Dedifferentiated amniotic fluid mesenchymal stem cell (primary cell): ENCODE results near the gene PAPPA.
A peak's percentile ranks its signal among the peaks of the same experiment; 100 is the strongest.

ENCODE experiments used
- DNase-seq: peaks from one replicate; pipeline ENCODE4 v3.0.0-alpha.2; 2016; ENCODE audit errors: extremely low spot score

Gene PAPPA

DNA sequence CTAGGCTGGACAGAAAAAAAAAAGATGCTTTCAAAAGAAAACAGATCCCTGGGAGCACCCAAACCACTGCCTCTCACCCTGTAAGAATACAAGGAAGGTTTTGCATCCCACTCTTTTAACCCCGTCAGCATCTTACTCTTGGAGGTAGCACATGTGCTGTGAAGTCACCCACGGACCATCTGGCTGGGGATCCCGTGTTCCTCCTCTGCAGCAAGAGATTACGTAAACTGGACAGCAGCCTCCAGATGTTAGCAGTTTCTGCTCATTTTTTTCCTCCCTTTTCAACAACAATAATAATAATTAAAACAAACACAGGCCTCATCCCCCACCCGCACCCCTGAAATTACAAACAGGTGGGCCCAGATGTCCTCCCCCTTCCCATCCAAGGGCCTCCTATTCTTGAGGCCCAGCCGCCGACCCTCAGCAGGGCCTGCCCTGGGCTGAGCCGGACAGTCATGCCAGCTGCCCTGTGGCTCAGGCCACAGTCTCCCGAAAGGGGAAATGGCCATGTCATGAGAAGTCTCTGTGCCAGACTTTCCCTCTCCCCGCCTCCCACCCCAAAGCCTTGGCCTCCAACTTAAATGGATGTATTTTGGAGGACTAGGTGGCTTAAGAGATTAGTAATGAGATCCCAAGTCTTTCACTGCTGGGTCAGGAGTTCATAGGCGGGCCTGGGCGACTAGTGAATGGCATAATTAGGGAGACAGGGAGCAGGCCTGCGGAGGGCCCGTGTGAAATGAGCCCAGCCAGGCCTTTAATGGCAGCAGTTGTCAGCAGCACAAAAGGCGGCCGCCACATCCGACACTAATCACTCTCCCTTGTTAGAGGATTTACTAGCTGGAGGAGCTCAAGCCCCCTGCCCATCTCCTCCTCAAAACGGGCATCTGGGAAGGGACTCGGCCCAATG is 165.1 kb downstream of the PAPPA start:
- DNase-seq, result no peak

DNA sequence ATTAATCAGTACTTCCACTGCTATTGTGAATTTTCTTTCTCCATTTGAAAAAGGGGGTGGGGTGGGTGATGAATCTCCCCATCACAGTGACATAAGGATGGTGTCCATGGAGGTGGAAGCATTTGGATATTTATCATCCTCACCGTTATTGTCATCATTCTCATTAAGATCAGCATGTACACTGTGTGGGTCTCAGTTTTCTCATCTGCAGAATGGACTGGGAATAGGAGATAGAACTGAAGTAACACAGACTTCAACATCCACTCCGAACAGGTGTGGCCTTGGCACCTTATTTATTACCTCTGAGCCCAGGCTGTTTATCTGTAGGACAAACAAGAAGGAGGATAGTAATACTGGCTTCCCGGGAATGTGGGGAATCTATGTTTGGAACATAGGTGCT is 165.9 kb downstream of the PAPPA start:
- DNase-seq, result no peak

DNA sequence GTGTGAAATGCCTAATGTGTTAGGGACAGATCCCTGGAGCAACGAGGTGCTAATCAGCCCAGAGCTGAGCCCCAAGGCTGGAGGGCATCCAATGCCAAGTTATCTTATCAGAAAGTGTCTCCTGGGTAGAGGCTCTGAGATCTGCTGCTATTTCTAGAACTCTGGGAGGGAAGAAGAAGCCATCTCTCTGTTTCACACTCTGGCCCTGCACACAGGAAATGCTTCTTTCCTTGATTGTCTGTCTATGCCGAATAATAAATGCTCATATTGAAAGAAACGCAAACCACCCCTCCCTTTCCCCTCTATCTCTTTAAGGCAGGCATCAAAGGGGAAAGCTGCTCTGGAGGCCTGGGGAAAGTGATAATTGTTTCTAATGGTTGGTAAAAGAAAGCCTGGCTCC is 166.7 kb downstream of the PAPPA start:
- no peak for DNase-seq

DNA sequence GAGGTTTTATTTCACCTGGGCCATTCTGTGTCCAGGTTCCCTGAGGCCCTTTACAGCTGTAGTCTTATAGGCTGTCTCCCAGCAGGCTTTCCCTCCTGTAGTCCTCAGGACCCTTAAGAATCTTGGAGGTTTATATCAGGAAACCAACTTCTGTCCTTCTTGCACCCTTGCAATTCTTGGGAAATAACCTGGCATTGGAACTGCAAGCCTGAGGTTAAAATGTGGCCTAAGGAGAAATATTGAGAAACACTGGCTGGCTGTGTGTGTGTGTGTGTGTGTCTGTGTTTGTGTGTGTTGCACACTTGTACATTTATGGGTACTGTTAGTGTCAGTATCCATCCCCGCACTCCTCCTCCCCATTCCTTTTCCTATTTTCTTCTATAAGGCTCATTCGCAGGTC is 168.9 kb downstream of the PAPPA start:
- DNase-seq, result no peak

DNA sequence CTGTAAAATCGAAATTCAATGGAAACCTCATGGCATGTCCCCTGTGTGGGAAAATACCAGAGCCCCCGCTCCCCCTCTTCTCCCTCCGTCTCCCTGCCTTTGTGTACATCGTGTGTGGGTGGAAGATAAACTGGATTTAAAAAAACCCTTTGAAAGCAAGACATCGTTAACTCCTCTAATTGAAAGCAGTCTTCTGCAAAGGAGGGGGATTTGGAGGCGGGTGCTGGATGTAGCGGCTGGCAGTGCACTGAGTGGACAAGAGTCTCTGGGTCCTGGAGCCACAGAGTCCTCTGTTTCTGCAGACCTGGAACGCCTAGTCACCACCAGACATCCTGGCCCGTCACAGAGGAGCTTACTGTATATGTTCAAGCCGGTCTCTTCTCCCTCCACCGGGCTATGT is 169.4 kb downstream of the PAPPA start:
- no peak for DNase-seq

DNA sequence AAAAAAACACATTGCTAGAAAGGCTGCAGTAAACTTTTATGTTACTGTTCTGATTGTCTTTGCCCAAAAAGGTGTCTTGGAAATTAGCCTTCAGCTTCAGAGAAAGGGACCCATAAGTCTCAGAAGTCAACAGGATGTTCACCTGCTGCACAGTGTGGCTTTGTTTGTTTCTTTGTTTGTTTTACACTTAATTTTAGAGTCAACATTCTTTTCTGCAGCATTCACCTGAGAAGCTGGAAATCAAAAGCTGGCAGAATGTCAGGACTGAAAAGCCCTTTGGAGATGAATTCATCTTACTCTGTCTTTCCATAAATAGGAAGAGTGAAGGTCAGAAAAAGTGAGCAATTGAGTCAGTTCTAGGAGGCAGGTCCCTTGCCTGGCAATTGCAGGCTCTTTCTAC is 170.0 kb downstream of the PAPPA start:
- no peak for DNase-seq

DNA sequence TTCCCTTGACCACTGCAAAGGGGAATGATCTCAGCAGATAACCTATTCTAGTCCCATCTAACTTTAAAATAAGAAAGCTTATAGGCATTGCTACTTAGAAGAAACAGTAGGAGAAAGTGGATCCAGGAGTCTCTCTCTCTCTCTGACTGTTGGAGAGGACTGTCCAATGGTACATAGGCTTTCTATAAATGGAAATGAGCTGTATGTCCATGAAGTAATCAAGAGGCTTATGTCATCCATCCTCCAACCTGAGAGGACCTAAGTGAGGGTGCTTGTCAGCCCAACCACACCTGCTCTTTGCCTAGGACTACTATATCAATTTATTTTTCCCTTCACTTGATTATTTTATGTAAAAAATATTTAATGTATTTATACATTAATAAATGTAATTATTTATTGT is 172.3 kb downstream of the PAPPA start:
- DNase-seq, result no peak

DNA sequence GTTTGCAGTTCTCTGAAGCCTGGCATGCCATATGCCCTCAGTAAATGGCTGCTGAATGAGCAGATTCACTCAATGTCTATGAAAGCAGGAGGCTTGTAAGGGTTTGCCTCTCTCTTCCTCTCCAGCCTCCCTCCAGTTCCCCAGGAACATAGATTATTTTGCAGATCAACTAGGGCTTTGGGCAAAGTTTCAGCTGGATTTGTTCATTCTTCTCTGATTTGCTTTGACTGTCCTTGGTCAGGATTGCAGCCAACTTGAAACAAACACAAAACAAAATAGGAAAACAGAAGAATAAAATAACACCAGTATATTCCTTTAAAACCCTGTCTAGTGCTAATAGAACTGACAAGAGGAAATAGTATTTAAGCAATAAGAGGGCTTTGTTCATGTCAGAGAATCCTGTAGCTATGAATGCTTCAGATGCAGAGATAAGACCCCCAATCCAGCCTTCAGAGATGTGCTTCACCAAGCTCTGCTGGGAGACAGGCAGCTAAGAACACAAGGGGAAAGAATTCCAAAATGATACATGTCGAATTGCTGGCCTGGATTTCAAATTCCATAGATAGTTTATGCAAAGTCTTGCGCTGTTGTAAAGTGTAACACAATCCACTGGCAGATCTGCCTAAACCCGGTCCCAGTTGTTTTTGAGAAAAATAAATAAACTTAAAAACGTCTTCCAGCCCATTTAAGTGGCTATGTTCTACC is 174.3 kb downstream of the PAPPA start:
- peak; percentile 81 for DNase-seq

DNA sequence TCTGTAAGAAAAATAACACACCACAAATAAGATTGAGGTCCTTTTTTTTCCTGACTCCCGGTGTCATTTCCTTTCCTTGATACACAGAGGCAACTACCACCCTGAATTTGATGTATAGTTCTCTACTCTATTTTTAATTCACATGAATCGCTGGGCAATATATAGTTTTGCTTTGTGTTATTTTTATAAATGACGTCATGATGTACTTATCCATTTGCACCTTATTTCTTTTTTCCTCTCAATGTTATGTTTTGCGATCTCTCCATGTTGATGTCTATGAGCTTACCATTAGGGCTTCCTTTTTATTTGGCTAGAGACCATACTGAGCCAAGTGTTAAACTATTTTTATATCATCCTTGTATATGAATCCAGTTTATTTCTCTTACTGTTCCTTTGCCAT is 175.9 kb downstream of the PAPPA start:
- DNase-seq, result no peak

DNA sequence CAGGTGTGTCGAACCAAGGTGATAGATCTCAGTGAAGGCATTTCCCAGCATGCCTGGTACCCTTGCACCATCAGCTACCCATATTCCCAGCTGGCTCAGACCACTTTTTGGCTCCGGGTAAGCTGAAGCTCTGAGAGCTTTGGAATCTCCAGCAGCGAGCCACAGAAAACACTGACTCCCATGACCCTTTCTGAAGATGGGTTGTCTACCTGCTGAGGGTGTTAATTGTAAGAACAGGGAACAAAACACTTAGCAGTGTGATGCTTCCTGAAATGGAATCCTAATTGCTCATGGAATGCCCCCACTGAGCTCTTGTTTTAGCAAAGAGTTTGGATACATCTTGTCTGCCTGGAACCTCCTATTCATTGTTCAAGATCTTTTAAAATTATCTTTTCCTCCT is 177.7 kb downstream of the PAPPA start:
- DNase-seq, result no peak

DNA sequence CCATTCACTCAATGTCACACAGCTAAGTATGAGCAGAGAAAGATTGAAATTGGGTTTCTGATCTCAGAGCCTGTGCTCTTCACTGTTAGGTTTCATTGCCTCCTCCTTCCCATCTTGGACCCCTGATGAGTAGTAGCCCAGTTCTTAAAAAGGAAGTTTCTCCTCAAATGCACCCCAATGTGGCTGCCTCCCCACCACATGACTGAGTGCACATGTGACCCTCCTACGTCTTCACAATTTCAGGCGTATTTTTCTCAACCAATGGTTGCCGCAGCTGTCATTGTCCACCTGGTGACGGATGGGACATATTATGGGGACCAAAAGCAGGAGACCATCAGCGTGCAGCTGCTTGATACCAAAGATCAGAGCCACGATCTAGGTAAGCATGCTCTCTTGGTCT is 178.5 kb downstream of the PAPPA start:
- no peak for DNase-seq

DNA sequence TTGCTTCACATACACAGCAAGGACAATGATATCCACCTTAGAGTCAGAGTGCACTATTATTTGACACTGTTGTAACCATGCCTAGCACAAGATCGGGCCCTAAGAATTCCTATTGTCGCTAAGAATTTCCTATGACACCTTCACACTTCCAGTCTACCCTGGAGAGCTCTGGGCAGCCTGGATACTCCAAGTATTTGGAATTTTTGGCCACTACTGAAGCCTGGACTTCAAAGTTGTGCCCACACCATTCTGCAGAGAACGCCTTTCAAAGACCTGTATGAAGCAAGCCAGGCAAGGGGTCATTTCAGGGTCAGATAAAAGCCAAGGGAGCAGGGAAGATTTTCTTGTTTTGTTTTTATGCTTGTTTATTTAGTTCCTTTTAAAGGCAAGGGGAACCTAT is 179.7 kb downstream of the PAPPA start:
- no peak for DNase-seq

DNA sequence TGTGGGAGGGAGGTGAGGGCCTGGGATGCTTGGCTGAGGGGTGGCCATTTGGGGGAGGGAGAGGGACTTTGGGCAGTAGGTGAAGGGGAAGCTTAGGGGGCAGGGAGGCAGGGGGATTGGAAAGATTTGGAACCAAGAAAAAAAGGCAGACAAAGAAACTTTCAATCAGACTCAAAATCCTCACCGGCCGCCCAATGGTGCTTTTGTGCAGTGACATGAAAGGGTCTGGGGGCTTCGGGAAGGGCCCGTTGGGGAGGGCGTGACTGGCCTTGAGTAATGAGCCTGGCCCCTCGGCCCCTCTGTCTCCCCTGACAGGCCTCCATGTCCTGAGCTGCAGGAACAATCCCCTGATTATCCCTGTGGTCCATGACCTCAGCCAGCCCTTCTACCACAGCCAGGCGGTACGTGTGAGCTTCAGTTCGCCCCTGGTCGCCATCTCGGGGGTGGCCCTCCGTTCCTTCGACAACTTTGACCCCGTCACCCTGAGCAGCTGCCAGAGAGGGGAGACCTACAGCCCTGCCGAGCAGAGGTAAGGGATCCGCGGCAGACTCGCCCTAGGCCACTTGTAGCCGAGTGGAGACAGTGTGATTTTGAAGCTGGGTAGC is 181.1 kb downstream of the PAPPA start:
- no peak for DNase-seq

DNA sequence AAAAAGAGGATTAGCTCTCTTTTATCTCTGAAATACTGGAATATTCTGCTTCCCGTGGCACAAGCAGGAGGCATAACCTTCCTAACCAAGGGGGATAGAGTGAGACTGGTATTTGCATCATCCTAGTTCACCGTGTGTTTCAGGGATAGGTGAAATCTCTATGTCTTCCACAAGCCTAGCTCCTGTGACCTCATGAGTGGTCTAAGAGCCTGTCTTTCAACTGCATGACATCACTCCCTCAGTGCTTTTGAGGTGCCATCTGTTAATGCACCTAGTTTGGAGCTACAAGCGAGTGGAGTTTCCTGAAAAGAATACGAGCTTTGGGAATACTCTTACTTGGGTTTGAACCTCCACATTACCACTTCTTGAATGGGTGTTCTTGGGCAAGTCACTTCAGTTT is 181.8 kb downstream of the PAPPA start:
- DNase-seq, result no peak

DNA sequence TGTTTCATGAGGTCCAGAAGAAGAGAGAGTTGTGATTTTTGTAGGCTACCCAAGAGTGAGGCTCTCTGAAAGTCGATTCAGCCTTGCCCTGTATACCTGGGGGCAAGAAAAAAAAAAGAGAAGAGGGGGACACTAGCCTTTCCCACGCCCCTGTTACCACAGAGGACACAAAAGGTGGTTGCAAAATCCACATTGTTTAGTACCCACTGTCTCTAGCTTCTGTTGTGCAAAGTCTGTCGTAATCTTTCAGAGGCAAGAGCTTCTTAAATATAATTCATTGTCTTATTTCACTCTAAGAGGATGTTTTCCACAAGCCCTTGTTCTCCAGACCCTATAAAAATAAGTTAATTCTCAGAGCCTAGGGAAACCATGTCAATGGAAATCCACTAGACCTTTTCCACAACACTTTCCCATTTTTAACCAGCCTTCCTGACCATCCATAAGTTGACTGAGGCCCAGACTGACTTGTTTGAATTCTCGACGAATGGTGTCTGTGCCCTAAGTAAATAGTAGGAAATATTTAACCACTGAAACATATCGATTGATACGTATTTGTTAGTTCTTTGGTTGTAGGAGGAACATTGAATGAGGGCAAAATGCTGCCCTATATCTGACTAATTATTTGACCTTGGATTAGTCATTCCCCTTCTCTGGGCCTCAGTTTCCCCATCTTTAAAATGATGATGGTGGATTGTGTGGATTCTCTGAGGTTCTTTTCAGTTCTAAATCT is 182.7 kb downstream of the PAPPA start:
- DNase-seq, result no peak

DNA sequence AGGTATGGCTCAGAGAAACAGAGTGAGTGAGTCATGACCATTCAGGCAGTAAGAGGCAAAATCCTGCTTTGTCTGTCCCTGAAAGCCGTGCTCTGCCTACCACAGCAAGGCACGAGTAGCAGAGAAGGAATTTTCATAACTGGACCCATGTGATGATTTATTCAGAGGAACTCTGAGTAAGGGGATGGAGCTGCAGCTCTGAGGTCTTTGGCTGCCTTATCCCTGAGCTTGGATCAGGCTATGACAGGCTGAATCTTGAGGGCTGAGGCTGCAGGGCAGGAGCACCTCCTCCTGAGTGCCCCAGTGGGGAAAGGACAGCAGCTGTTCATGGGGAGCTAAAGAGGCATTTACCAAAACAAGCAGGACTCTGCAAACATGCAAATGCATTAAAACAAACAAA is 183.4 kb downstream of the PAPPA start:
- DNase-seq, result peak; percentile 69

DNA sequence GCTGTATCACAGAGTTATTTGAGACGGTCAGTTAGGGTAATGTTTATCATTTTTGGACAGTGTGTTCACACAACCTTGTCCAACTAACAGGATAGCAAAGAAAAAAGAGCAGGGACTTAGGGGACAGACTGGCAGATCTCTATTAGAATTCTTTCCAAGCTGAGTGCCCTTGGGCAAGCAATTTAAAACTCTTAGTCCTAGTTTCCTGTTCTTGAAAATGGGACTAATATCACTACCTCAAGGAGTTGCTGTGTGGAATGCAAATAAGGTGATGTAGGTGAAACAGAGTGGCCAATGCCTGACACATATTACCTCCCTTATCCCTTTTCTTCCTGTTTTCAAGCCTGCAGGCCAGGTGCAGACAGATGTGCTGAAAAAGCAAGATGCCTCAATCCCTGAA is 186.7 kb downstream of the PAPPA start:
- DNase-seq, result no peak

DNA sequence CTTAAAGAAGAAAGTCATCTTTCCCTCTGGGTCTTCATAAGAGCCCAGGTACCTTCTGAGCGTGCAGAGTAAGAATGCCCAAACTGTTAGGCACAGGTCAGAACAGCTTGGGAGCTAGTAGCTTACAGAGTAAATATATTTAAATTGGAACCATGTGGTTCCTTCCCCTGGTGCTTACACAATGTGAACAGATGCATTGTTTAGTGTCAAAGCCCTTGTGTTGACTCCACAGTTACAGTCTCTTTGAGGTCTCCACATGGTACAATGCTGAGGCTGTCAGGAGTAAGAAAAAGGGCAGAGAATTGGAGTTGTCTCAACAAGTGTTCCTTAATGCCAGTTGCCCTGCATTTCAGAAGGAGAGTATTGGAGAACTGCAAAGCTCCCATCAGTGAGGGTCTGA is 188.5 kb downstream of the PAPPA start:
- no peak for DNase-seq

DNA sequence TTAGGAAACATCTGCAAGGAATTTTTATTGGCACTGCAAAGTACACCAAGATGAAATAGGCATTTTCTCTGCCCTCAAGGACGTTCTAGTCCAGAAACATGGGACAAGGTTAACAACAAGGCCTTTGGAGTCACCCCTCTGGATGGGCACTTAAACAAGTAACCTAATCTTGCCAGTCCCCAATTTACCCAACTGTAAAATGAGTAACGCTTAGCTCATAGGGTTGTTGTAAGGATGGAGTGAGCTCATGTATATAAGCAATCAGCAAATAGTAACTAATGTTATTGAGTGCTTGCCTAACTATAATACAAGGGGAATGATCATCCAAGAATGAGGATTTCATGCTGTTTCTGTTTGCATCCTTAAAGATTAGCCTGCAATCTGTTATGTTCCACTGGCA is 189.3 kb downstream of the PAPPA start:
- DNase-seq, result no peak

DNA sequence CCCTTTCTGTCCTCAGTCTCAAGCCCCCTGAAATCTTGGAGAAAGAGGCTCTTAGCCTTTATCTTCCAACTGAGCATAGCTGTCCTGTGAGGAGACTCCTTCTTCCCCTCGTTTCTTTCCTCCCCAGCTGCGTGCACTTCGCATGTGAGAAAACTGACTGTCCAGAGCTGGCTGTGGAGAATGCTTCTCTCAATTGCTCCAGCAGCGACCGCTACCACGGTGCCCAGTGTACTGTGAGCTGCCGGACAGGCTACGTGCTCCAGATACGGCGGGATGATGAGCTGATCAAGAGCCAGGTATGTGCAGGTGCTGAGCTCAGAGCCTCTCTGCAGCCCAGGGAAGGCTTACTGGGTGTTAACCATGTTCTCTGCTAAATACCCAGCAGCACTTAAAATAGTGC is 190.8 kb downstream of the PAPPA start:
- no peak for DNase-seq

DNA sequence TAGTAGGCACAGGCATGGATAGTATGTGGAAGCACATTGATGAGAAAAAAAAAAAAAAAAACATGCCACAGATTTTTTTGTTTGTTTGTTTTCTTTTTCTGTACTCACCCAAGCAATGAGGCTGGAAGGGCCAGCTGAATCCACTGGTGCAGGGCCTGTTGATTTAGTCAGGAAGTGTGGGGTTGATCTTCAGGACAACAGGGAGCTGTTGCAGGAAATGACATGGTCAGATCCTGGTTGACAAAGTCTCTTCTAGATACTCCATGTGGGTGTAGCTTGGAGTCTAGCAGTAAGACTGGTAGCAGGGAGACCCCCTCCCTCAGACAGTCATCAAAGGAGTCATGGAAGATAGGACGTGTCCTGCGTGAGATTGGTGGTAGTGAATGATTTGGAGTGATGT is 191.8 kb downstream of the PAPPA start:
- no peak for DNase-seq

DNA sequence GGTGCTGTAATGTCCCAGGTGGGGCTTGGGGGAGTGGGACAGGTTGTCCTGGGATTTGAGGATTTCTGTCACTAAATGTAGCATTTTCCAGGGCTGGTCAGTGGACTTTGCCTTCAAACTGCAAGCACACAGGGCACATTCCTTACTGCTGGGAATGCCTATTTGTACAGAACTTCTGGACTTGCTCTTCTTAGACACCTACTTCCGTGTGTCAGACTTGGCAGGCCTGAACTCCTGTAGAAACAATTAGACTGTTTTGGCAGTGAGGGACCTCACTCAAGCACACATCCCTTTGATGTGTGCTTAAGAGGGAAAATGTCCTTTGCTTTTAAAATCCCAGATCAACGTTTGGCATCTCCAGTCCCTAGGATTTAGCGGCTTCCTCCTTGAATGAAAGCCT is 192.2 kb downstream of the PAPPA start:
- no peak for DNase-seq
